Effector CD8-positive, alpha-beta T cell (primary cell): Measurements from ENCODE around the gene MRPS25.

Experiments
- DNase-seq: peaks from one replicate; lab custom pipeline; 2025; lab: John Stamatoyannopoulos, UW
- total RNA-seq, 4 experiments: gene quantifications; one replicate each; lab custom pipeline; 2026; lab: John Stamatoyannopoulos, UW

MRPS25 gene
- total RNA-seq = 43.2 to 63.9 (median 53.6) reads per million in 4 experiments

DNA sequence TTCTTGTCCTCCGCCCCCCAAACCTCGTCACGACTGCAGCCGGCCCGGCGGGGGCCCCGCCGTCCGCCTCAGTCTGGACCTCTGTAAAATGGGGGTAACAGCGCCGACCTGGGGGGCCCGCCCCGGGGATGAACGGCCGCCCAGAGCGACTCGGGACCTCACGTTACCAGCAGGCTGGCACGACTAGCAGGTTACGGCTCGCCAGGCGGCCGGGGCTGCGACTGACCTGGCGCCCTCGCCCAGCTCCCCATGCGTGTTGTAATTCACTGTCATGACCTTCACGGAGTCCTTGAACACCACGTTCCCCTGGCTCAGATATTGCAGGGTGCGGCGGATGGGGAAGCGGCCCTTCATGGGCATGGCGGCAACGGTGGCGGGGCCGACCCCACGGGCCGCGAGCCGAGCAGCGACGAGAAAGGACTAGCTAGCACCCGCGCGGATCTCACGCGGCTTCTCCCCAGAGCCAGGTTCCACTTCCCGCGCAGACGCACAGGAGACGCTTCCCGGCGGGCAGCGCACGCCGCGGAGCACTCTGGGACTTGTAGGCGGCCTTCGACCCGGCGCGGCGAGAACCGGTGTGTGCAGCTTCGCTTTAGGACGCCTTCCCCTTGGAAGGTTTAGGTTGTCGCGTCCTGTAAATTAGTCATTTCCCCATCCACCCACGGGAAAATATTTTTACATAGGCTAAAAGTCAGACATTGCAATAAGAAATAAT lies at the start of gene MRPS25:
Gene MRPS25 (minus strand): TSS at position 481 of the 715 bp plus-strand sequence. CDS start 121 bp downstream, at position 360.
- DNase-seq = peak; percentile 78

DNA sequence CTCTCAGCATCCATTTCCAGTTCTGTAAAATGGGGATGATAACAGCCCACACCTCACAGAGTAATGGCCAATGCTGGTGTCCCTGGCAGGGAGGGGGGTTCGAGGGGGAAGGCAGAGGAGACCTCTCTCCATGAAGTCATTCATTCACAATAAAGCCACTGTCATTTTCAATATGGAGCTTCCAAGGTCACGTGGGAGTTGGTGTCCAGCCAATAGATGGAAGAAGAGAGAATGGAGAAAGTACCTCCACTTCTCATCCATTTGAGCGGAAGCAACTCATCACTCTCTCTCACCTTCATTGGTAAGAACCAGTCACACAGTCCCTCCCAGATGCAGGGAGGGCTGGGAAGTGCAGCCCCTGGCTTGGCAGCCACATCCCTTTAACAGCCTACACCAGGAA lies 48.8 kb upstream of the MRPS25 start:
- DNase-seq = no peak

- no peak for DNase-seq
These were observed 48.4 kb upstream of the MRPS25 start for GRCh38 chr3:15113471-15113870.

GRCh38 chr3:15112011-15112410 lies 46.9 kb upstream of the MRPS25 start:
- no peak for DNase-seq

GRCh38 chr3:15110206-15110605 lies 45.1 kb upstream of the MRPS25 start:
- DNase-seq = no peak

GRCh38 chr3:15108869-15109268 lies 43.8 kb upstream of the MRPS25 start:
- DNase-seq = no peak

GRCh38 chr3:15108082-15108545 lies 43.0 kb upstream of the MRPS25 start:
- peak; percentile 52 for DNase-seq

DNA sequence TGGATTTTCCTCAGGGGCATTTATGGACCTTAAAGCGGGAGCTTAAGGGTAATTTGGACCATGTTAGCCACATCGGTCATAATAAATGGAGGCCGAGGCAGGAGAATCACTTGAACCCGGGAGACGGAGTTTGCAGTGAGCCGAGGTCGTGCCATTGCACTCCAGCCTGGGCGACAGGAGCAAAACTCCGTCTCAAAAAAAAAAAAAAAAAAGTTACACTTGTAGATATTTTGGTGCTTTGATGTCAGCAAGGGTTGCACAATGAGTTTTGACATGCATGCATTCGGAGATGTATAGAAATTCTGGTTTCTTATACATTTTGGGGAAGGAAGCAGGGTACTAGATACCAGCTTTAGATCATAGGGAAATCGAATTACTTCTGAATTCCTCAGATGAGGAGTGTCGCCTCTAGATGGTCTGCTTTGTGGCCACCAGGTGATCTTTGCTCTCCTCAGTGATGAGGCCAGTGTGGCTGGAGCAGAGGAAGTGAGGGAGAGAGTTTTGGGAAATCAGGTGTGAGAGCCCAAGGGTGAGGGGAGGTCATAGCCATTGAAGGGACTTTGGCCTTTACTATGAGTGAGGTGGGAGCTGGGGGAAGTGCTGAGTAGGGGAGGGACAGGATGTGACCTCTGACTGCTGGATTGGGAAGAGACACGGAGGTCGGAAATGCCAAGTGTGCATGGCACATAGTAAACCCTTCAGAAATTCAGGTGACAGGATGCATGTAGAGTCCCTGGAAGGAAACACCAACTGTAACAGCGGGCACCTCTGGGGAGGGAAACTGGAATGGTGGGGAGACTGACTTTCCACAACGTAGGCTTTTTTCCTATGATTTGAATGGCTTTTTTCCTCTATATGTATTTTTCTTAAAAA lies 42.2 kb upstream of the MRPS25 start:
- no peak for DNase-seq

DNA sequence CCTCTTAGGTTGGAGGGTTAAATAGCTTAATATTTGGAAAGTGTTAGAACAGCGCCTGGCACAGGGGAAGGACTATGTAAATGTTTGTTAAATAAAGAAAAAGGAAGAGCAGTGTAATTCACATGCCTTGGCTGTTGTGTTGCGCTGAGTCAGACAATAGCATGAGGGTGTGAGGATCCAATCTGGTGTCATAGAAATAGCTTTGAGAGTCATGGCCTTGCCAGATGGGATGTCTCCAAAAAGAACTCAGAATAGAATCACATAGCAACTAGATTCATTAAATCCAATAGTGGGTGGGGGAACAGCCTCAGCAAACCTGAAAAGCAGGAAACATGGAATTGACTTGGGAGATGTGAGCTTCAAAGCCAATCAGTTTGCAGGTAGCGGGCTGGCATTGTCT lies 37.7 kb upstream of the MRPS25 start:
- DNase-seq = no peak

- DNase-seq = no peak
These were observed 37.1 kb upstream of the MRPS25 start for GRCh38 chr3:15102256-15102655.

- DNase-seq = no peak
These were observed 34.4 kb upstream of the MRPS25 start for GRCh38 chr3:15099364-15100098.

DNA sequence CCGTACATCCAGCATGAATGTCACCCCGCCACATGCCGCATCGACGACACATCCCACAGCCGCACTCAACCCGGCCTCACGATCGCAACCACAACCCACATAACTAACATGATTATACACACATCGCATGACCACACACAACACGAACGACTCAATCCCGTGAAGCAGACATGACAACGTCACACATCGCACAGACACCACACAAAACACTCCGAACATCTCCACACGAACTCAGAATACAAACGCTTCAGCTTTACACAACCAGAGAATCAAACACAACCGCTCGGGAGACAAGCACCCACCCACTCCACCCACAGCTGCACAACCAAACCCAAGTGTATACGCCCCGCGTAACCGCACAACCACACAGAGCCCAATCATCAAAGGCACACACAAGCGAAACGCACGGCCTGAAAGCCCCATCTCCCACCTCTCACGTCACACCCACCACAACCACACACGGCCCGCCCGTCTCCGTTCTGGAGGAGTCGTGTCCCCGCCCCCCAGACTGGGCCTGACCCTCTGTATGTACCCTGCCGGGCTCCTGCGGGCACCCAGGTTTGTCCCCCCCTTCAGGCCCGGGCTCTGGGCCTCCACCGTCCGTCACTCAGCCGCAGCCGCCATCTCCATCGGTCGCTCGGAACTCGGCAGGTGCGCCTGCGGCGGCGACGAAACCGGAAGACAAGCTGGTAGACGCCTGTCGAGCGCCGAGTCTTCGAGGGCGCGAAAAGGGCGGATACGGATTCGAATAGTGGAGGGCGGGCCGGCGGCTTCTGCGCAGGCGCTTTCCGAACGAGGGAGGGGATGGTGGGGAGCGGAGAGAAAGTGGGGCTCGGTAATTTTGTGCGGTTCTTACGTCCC lies 33.6 kb upstream of the MRPS25 start, which contains the start of gene RBSN:
Gene RBSN (minus strand): TSS at position 646 of the 861 bp plus-strand sequence. CDS start 3,028 bp downstream, outside the sequence.
- peak; percentile 94 for DNase-seq

- peak; percentile 3 for DNase-seq
These were observed 32.8 kb upstream of the MRPS25 start for GRCh38 chr3:15097891-15098290.

- DNase-seq = no peak
These were observed 30.9 kb upstream of the MRPS25 start for GRCh38 chr3:15096046-15096445.

DNA sequence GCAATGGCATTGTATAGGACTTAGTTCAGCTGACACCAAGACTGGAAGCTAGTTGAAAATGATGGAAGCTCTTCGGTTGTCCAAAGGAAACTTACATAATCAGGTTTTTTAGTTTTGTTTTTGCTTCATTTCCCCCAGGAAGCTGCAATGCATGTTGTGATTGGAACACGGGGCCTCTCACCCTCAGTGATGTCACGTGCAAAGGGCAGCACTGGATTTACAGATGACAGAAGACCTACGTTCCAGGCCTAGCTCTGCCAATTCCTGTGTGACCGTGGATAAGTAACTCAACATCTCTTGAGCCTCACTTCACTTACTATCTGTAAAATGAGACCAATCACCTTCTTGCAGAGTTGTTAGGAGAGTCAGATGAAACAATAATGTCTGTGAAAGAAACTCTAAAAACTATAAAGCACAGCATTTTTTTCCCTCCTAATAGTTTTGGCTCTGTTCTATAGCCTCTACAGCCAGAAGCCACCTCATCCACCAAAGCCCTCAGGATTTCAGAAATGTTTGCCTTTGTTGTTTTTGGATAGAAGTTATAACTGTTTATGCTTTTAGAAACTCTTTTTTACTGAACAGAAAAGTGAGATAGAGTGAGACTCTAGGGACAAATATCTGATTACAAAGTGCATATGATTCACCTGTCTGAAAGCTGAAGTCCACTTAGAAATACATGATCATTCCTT lies 29.2 kb upstream of the MRPS25 start:
- no peak for DNase-seq

DNA sequence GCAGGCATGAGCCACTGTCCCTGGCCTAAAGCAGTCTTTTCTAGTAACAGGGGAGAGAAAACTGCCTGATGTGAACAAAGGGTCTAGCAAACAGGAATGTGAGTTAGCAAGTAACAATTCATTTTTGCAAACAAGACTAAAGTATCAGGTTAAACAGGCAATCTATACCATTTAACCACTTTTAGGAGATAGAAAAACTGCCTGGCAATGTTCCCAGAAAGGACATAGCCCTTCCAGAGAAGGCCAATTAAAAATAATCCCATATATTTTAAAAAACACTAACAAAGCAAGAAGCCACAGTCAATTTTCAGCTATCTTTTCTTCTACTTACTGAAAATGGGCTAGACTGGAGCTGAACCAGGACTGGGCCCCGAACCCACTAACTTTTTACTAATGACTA lies 27.6 kb upstream of the MRPS25 start:
- no peak for DNase-seq

- no peak for DNase-seq
These were observed 26.5 kb upstream of the MRPS25 start for GRCh38 chr3:15091575-15091974.

DNA sequence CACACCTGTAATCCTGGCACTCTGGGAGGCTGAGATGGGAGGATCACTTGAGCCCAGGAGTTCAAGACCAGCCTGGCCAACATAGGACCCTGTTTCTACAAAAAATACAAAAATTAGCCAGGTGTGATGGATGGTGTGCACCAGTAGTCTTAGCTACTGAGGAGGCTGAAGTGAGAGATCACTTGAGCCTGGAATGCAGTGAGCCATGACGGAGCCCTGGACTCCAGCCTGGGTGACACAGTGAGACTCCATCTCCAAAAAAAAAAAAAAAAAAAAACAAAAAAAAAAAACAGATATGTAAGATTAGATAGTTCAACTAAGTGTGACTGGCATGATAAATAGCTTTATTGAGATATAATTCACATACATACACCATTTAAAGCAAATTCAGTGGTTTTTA lies 24.1 kb upstream of the MRPS25 start:
- DNase-seq = no peak

- no peak for DNase-seq
These were observed 21.6 kb upstream of the MRPS25 start for GRCh38 chr3:15086699-15087098.

DNA sequence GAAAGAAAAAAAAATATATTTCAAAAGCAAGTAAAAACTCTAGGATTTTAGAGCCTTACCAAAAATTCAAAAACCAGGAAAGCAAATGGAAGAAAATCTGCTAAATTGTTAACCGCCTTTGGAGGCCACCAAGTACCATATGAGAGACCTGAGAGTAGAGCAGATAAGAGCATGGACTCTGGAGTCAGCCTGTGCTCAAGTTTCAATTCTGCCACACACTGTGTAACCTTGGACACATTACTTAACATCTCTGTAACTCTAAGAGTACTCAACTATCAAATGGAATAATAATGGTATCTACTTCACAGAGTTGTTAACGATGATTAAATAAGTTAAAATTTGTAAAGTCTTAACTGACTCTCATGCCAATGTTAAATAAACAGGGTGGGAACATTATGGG lies 21.1 kb upstream of the MRPS25 start:
- DNase-seq = no peak

- no peak for DNase-seq
These were observed 18.1 kb upstream of the MRPS25 start for GRCh38 chr3:15083252-15083651.
